Erythroblast (primary cell): Measurements from ENCODE around the gene PFN3.

ENCODE experiments used
- GATA1 ChIP-seq: IDR thresholded peaks from 2 replicates; pipeline ENCODE4 v1.6.1; 2011; ENCODE audit warnings: low read depth, mild to moderate bottlenecking, control low read depth, low read length, moderate library complexity
- POLR2A ChIP-seq: IDR thresholded peaks from 2 replicates; pipeline ENCODE4 v1.6.1; 2011; ENCODE audit warnings: mild to moderate bottlenecking, low read length

GRCh38 chr5:177419046-177419445 is 18.6 kb upstream of the PFN3 start:
- TF ChIP-seq POLR2A (no peak), GATA1 (no peak)
